ENCODE data around the gene BACE2.
A peak's percentile ranks its signal among the peaks of the same experiment; 100 is the strongest.

The BACE2 gene

DNA sequence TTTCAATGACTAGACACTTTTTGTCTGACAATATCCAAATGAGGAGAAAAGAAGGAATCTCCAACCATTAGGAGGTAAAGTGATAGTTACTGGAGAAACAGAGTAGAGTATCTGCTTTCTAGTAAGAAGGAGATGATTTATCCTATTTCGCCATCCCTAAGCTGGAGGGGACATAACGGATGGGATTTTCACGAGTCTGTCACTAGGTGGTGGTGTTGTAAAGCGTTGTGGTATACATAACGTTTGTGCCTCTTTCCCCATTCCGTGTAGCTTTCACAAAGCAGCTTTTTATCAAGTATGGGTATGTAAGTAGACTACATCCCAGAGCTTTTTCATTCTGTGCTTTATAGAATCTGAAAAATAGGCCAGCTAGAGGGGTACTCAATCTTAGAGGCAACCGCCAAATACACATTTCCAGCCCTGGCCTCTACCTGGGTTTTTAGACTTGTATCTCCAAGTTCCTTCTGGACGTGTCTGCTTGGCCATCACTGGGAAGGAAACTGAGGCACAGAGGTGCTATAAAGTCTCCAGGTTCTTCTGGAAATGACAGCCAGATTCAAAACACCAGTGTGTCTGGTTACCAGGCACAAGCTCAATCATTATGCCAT is 115.4 kb downstream of the BACE2 start:
- TF ChIP-seq, protein P1, sequence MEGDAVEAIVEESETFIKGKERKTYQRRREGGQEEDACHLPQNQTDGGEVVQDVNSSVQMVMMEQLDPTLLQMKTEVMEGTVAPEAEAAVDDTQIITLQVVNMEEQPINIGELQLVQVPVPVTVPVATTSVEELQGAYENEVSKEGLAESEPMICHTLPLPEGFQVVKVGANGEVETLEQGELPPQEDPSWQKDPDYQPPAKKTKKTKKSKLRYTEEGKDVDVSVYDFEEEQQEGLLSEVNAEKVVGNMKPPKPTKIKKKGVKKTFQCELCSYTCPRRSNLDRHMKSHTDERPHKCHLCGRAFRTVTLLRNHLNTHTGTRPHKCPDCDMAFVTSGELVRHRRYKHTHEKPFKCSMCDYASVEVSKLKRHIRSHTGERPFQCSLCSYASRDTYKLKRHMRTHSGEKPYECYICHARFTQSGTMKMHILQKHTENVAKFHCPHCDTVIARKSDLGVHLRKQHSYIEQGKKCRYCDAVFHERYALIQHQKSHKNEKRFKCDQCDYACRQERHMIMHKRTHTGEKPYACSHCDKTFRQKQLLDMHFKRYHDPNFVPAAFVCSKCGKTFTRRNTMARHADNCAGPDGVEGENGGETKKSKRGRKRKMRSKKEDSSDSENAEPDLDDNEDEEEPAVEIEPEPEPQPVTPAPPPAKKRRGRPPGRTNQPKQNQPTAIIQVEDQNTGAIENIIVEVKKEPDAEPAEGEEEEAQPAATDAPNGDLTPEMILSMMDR (IDR thresholded peaks at IDR 0.05; ENCODE audit: unreplicated experiment in 3 of 3), result peak; percentile 78 to 80 (median 79)
- Mint-ChIP-seq H3K36me3 (ENCODE audit: low read depth) (no peaks in the 10 kb centered on the region), H3K27ac (no peak overlapping the region), H3K4me1 (peaks cover 29% of the 10 kb centered on the region), H3K9me3 (no peaks in the 10 kb centered on the region), H3K27me3 (ENCODE audit: low read depth) (peaks cover 13% of the 10 kb centered on the region), H3K4me3 (no peak overlapping the region)

GRCh38 chr21:41289431-41289830 is 121.5 kb downstream of the BACE2 start:
- H3K27me3 Mint-ChIP-seq (ENCODE audit: low read depth), result peaks cover 27% of the 10 kb centered on the region
- peaks cover 9% of the 10 kb centered on the region for H3K9me3 Mint-ChIP-seq
- no peaks in the 10 kb centered on the region for H3K36me3 Mint-ChIP-seq (ENCODE audit: low read depth)
- no peak overlapping the region for H3K27ac Mint-ChIP-seq
- H3K4me1 Mint-ChIP-seq, result peaks cover 4% of the 10 kb centered on the region
- no peak overlapping the region for H3K4me3 Mint-ChIP-seq
- TF ChIP-seq, protein P1 (IDR thresholded peaks at IDR 0.05; ENCODE audit: unreplicated experiment in 3 of 3), result no peak

DNA sequence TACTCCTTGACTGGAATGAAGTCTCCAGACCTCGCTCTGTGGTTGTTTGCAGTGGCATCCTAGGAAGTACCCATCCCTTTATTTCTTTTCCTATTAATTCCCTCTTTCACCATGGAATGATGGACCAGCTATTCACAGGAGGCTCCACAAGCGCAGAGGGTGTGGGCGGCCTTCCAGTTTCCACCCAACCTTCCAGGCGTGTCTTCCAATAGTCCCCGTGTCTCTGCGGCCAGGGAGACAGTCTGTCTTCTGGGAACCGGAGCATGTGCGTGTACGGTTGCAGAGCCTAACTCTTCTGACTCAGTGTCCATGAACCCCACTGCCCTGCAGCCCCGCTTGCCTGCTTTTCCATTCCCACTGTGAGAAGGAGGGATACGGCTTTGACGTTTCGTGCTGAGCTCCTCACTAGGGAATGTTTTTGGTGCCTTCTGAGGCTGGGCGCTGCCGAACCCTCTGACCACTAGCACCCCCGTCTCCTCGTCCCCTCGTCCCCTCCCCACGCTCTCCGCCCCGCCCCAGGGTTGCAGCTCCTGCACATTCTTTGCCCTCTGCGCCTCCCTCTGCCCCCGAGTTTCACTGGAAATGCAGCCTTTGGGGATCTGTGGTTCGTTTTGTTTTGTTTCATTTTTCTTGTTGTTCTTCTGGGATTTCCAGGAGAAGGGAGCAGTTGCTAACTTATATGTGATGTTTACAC is 122.3 kb downstream of the BACE2 start:
- peaks cover 29% of the 10 kb centered on the region for H3K27me3 Mint-ChIP-seq (ENCODE audit: low read depth)
- no peaks in the 10 kb centered on the region for H3K36me3 Mint-ChIP-seq (ENCODE audit: low read depth)
- H3K4me3 Mint-ChIP-seq, result no peak overlapping the region
- no peaks in the 10 kb centered on the region for H3K4me1 Mint-ChIP-seq
- TF ChIP-seq, protein P1 (IDR thresholded peaks at IDR 0.05; ENCODE audit: unreplicated experiment in 3 of 3), result no peak
- H3K27ac Mint-ChIP-seq, result no peak overlapping the region
- H3K9me3 Mint-ChIP-seq, result peaks cover 9% of the 10 kb centered on the region

GRCh38 chr21:41294548-41295231 is 126.7 kb downstream of the BACE2 start:
- Mint-ChIP-seq H3K27ac (no peak overlapping the region), H3K9me3 (peaks cover 21% of the 10 kb centered on the region), H3K4me3 (no peak overlapping the region), H3K36me3 (ENCODE audit: low read depth) (no peaks in the 10 kb centered on the region), H3K27me3 (ENCODE audit: low read depth) (peaks cover 23% of the 10 kb centered on the region), H3K4me1 (no peaks in the 10 kb centered on the region)
- TF ChIP-seq, protein P1 (IDR thresholded peaks at IDR 0.05; ENCODE audit: unreplicated experiment in 3 of 3), result no peak

GRCh38 chr21:41295721-41296254 is 127.8 kb downstream of the BACE2 start:
- Mint-ChIP-seq H3K36me3 (ENCODE audit: low read depth) (no peaks in the 10 kb centered on the region), H3K27ac (no peak overlapping the region), H3K27me3 (ENCODE audit: low read depth) (peaks cover 12% of the 10 kb centered on the region), H3K9me3 (peaks cover 21% of the 10 kb centered on the region), H3K4me3 (no peak overlapping the region), H3K4me1 (no peaks in the 10 kb centered on the region)
- TF ChIP-seq, protein P1 (IDR thresholded peaks at IDR 0.05; ENCODE audit: unreplicated experiment in 3 of 3), result no peak
